22Rv1 (cell line): ENCODE data around the gene FAM117A.

ENCODE experiments used
- CTCF ChIP-seq: fragments of 450-650 bp; IDR thresholded peaks from 2 replicates; pipeline ENCODE4 v1.5.1; 2017; ENCODE audit warnings: mild to moderate bottlenecking
- ZFX ChIP-seq: fragments of 450-650 bp; IDR thresholded peaks from 2 replicates; pipeline ENCODE4 v1.6.1; 2017; ENCODE audit warnings: antibody characterized with exemption, borderline replicate concordance

GRCh38 chr17:49748223-49748622, 15.7 kb downstream of the FAM117A start:
- TF ChIP-seq CTCF (no peak), ZFX (no peak)
